HepG2 (cell line): ENCODE data around the gene TRRAP. TPM values are rescaled to one million over a fixed set of nuclear protein-coding genes. Genes with fewer than 3 reads are reported as not detected.

Source experiments
- ATAC-seq: fragments of 200-7000 bp; cut with Tn5 transposase; 3 replicates; pipeline ENCODE4 v1.9.1; 2020; ENCODE audit warnings: mild to moderate bottlenecking, moderate library complexity
- BruUV-seq: library from RNA; stranded (reverse); fragments of 400-500 nt; replicated peaks from 2 replicates; lab custom pipeline; 2021; lab: Mats Ljungman, UMichigan
- CTCF ChIA-PET: fragments of 300-600 bp; formaldehyde crosslinking; extraction: SDS; loops from one replicate; lab custom pipeline; 2021; ENCODE audit warnings: low total read pairs, inconsistent platforms, low intra/inter-chr PET ratio; lab: Yijun Ruan, JAX
- POLR2A ChIA-PET: fragments of 350-600 bp; sonication (Branson Sonifier 250); formaldehyde crosslinking; loops from one replicate; lab custom pipeline; 2020; ENCODE audit warnings: antibody characterized with exemption, inconsistent platforms; lab: Yijun Ruan, JAX
- DNase-seq: peaks from one replicate; pipeline ENCODE4 v3.0.0-alpha.2; 2015; ENCODE audit warnings: low spot score
- FAIRE-seq: peaks from 3 replicates; lab custom pipeline; 2011; peaks lifted over from hg19 to GRCh38; lab: Jason Lieb, UNC
- H2AFZ ChIP-seq: one replicate; pipeline ENCODE4 v1.6.1; 2011; ENCODE audit warnings: low read length, inconsistent platforms
- H3K27ac ChIP-seq: fragments of 300-600 bp; 3 replicates; pipeline ENCODE4 v1.8.0; 2011; ENCODE audit warnings: mixed run types, mild to moderate bottlenecking, mixed read lengths, low read length, inconsistent platforms; ENCODE audit not compliant: insufficient read depth; ENCODE audit errors: extremely low read length
- H3K27me3 ChIP-seq, 2 experiments: fragments of 200-600 bp in 1 of 2; 2 replicates in 1 of 2; 3 replicates in 1 of 2; pipeline versions ENCODE4 v1.6.0 to v1.8.0; 2011; ENCODE audit warnings: low read length in 2 of 2, mild to moderate bottlenecking in 2 of 2, moderate library complexity in 2 of 2, inconsistent platforms in 1 of 2; ENCODE audit not compliant: insufficient read depth in 2 of 2, control insufficient read depth in 1 of 2
- H3K36me3 ChIP-seq, 2 experiments: fragments of 200-600 bp in 1 of 2; replicated peaks in 1 of 2; 2 replicates in 1 of 2; 3 replicates in 1 of 2; pipeline versions ENCODE4 v1.5.1 to v1.8.0; 2011; ENCODE audit warnings: low read length in 2 of 2, inconsistent platforms in 1 of 2; ENCODE audit not compliant: insufficient read depth in 2 of 2, control insufficient read depth in 1 of 2
- H3K4me1 ChIP-seq: 2 replicates; pipeline ENCODE4 v1.5.1; 2012; ENCODE audit warnings: low read length, inconsistent platforms; ENCODE audit not compliant: insufficient read depth
- H3K4me2 ChIP-seq: 2 replicates; pipeline ENCODE4 v1.6.0; 2011; ENCODE audit warnings: low read depth, low read length, inconsistent platforms
- H3K4me3 ChIP-seq, 3 experiments: fragments of 200-600 bp in 1 of 3; sonication (generic), shearing (Covaris generic) in 1 of 3; replicated peaks in 1 of 3; 2 replicates each; pipeline ENCODE4 v1.5.1; 2011 to 2016; ENCODE audit warnings: low read length in 3 of 3, inconsistent platforms in 2 of 3, low read depth in 2 of 3, mild to moderate bottlenecking in 2 of 3, control low read depth in 1 of 3, mixed read lengths in 1 of 3; ENCODE audit not compliant: insufficient read depth in 1 of 3
- H3K79me2 ChIP-seq: one replicate; pipeline ENCODE4 v1.6.1; 2011; ENCODE audit warnings: low read length, inconsistent platforms; ENCODE audit not compliant: insufficient read depth
- H3K9ac ChIP-seq: 2 replicates; pipeline ENCODE4 v1.6.0; 2011; ENCODE audit warnings: mild to moderate bottlenecking, low read depth, low read length, inconsistent platforms; ENCODE audit not compliant: insufficient read depth
- H3K9me3 ChIP-seq: 2 replicates; pipeline ENCODE4 v1.5.1; 2012; ENCODE audit warnings: mild to moderate bottlenecking, low read length
- H4K20me1 ChIP-seq: 2 replicates; pipeline ENCODE4 v1.6.0; 2011; ENCODE audit warnings: inconsistent platforms, mild to moderate bottlenecking, low read length, moderate library complexity; ENCODE audit not compliant: insufficient read depth
- CAMTA2 ChIP-seq: sonication (generic); formaldehyde crosslinking; IDR thresholded peaks from 2 replicates; pipeline ENCODE4 v1.4.0; 2020; ENCODE audit warnings: mild to moderate bottlenecking, missing genetic modification reagents, borderline replicate concordance
- ERF ChIP-seq: IDR thresholded peaks from 2 replicates; pipeline ENCODE4 v1.6.1; 2018; ENCODE audit warnings: missing biosample characterization, missing genetic modification reagents
- KLF15 ChIP-seq: sonication (generic); formaldehyde crosslinking; IDR thresholded peaks from 2 replicates; pipeline ENCODE4 v1.8.1; 2023; ENCODE audit warnings: borderline replicate concordance, mild to moderate bottlenecking, inconsistent platforms, missing genetic modification reagents, mixed read lengths
- MIER2 ChIP-seq: IDR thresholded peaks from 2 replicates; pipeline ENCODE4 v1.6.1; 2016; ENCODE audit warnings: missing biosample characterization, missing genetic modification reagents
- NCOA1 ChIP-seq: sonication (generic); formaldehyde crosslinking; IDR thresholded peaks from 2 replicates; pipeline ENCODE4 v1.9.0; 2021; ENCODE audit warnings: missing genetic modification reagents
- NPAS2 ChIP-seq: sonication (generic); formaldehyde crosslinking; IDR thresholded peaks from 2 replicates; pipeline ENCODE4 v1.8.0; 2022; ENCODE audit warnings: mild to moderate bottlenecking, missing genetic modification reagents, borderline replicate concordance
- POLR2AphosphoS2 ChIP-seq: IDR thresholded peaks from 2 replicates; pipeline ENCODE4 v1.6.1; 2011; ENCODE audit warnings: low read depth, low read length, improper control_type of control experiment
- RARA ChIP-seq: IDR thresholded peaks from 2 replicates; pipeline ENCODE4 v1.6.1; 2016; ENCODE audit warnings: missing genetic modification reagents, missing compliant biosample characterization
- ZC3H4 ChIP-seq: sonication (generic); formaldehyde crosslinking; IDR thresholded peaks from 2 replicates; pipeline ENCODE4 v1.4.0; 2020; ENCODE audit warnings: missing genetic modification reagents, borderline replicate concordance
- ZNF232 ChIP-seq: sonication (generic); formaldehyde crosslinking; IDR thresholded peaks from 2 replicates; pipeline ENCODE4 v1.4.0; 2020; ENCODE audit warnings: missing genetic modification reagents, borderline replicate concordance
- ZNF333 ChIP-seq: sonication (generic); formaldehyde crosslinking; IDR thresholded peaks from 2 replicates; pipeline ENCODE4 v1.4.0; 2020; ENCODE audit warnings: mild to moderate bottlenecking, missing genetic modification reagents, borderline replicate concordance
- ZNF850 ChIP-seq: sonication (generic); formaldehyde crosslinking; conservative IDR thresholded peaks from 2 replicates; pipeline ENCODE4 v1.9.0; 2021; ENCODE audit warnings: mild to moderate bottlenecking, missing genetic modification reagents
- WGBS: methylation state at CpG from one replicate; pipeline ENCODE4 v1.1.6; 2017; ENCODE audit warnings: low lambda C conversion rate; 5-methylcytosine and 5-hydroxymethylcytosine counted together
- in situ Hi-C: cut with HindIII; loops from 2 replicates; pipeline ENCODE4 v1.10.0; 2017; ENCODE audit warnings: low pct_unique_long_range_greater_than_20kb; ENCODE audit not compliant: extremely low pct_ligation_motif_present
- intact Hi-C: fragments of 100-400 bp; cut with micrococcal nuclease; formaldehyde crosslinking; loops from one replicate; pipeline ENCODE4 v1.10.0; 2022; ENCODE audit not compliant: unreplicated experiment
- polyA plus RNA-seq, 8 experiments: library from polyadenylated mRNA; depleted of rRNA in 3 of 8; stranded (reverse) in 7 of 8; unstranded in 1 of 8; fragments of >200 nt; fragmentation: Illumina TruSeq in 4 of 8; extraction: Trizol in 4 of 8; gene quantifications; 2 replicates each; pipeline versions ENCODE4 v1.2.1 to v1.2.3, GENCODE V29; 2011 to 2016; ENCODE audit warnings: low read depth in 4 of 8, missing spikeins in 1 of 8, mixed read lengths in 1 of 8; ENCODE audit not compliant: insufficient read depth in 1 of 8
- total RNA-seq, 5 experiments: library from RNA; depleted of rRNA; stranded (reverse); fragments of >200 nt; fragmentation: Illumina TruSeq; extraction: Trizol; gene quantifications; 2 replicates each; pipeline ENCODE4 v1.2.3, GENCODE V29; 2016; ENCODE audit warnings: low read depth in 1 of 5
- TF ChIP-seq, protein P1 (sequence below): sonication (generic); formaldehyde crosslinking; IDR thresholded peaks from 2 replicates; pipeline ENCODE4 v1.5.1; 2020; ENCODE audit warnings: mild to moderate bottlenecking, missing genetic modification reagents, borderline replicate concordance
- TF ChIP-seq, protein P2 (sequence below): sonication (generic); formaldehyde crosslinking; IDR thresholded peaks from 2 replicates; pipeline ENCODE4 v1.4.0; 2020; ENCODE audit warnings: missing genetic modification reagents, borderline replicate concordance

The TRRAP gene
- total and polyA plus RNA-seq, 2 of the 13 experiments (the other 11 are each of a cell fraction or from before 2014, with no cell fraction given), result 8.6 to 10.5 TPM

DNA sequence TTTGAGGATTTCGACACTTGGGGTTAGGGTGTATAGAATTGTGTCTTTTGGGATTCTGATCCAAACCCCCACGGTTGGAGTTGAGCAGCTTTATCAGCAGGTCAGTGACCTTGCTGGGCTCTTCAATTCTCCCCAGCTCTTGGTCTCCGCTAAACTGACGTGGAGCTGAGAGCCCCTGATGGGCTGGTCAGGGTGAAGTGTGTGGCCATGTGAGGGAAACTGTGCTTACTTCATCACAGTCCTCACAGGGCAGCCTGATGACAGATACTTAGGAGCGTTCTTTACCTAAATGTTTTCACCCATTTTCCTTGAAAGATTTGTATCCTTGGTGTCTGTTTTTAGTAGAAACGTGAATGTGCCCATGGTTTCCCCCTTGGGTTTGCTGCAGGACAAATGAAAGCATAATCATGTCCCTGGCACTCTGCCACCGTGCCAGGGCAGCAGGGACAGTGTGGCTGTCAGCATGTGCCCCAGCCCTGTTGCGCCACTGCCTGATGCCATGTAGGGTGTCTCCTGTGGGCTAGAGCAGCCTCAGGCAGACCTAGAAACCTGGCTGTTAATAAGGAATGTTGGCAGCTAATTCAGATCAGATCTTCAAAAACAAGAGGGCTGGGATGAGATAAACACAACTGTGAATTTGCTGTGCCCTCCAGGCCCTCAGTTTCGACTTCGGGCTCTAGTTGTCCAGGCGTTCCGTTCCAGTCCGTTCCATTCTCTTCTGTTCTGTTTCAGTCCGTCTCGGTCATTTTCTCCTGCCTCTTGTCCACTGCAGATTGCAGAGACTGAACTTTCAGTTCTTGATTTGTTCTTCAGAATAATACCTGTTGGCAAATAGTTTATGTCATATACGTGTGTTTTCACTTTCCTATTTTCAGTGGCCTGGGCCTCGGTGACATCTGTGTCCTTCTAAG is 96.8 kb downstream of the TRRAP start:
- Histone ChIP-seq H3K9me3 (no peaks in the 10 kb centered on the region), H3K79me2 (no peaks in the 10 kb centered on the region), H3K27ac (no peak overlapping the region), H2AFZ (no peak overlapping the region), H3K4me2 (no peak overlapping the region), H3K9ac (no peak overlapping the region), H3K4me1 (no peaks in the 10 kb centered on the region), H3K36me3 (peaks cover 42 to 91% of the 10 kb centered on the region in 2 experiments), H4K20me1 (no peaks in the 10 kb centered on the region), H3K27me3 (no peaks in the 10 kb centered on the region), H3K4me3 (no peak overlapping the region)
- POLR2A ChIA-PET, result no interaction called here
- BruUV-seq, result no TSS peak
- ATAC-seq (no peak), FAIRE-seq (no peak), DNase-seq (no peak)
- CTCF ChIA-PET, result no interaction called here
- in situ Hi-C loops (no loop called here), intact Hi-C loops (no loop called here)
- 98% methylated on average over 17 of the region's 17 CpGs for WGBS
- TF ChIP-seq ZC3H4 (CRISPR knock-in tag), result no peak
- TF ChIP-seq, protein P1, sequence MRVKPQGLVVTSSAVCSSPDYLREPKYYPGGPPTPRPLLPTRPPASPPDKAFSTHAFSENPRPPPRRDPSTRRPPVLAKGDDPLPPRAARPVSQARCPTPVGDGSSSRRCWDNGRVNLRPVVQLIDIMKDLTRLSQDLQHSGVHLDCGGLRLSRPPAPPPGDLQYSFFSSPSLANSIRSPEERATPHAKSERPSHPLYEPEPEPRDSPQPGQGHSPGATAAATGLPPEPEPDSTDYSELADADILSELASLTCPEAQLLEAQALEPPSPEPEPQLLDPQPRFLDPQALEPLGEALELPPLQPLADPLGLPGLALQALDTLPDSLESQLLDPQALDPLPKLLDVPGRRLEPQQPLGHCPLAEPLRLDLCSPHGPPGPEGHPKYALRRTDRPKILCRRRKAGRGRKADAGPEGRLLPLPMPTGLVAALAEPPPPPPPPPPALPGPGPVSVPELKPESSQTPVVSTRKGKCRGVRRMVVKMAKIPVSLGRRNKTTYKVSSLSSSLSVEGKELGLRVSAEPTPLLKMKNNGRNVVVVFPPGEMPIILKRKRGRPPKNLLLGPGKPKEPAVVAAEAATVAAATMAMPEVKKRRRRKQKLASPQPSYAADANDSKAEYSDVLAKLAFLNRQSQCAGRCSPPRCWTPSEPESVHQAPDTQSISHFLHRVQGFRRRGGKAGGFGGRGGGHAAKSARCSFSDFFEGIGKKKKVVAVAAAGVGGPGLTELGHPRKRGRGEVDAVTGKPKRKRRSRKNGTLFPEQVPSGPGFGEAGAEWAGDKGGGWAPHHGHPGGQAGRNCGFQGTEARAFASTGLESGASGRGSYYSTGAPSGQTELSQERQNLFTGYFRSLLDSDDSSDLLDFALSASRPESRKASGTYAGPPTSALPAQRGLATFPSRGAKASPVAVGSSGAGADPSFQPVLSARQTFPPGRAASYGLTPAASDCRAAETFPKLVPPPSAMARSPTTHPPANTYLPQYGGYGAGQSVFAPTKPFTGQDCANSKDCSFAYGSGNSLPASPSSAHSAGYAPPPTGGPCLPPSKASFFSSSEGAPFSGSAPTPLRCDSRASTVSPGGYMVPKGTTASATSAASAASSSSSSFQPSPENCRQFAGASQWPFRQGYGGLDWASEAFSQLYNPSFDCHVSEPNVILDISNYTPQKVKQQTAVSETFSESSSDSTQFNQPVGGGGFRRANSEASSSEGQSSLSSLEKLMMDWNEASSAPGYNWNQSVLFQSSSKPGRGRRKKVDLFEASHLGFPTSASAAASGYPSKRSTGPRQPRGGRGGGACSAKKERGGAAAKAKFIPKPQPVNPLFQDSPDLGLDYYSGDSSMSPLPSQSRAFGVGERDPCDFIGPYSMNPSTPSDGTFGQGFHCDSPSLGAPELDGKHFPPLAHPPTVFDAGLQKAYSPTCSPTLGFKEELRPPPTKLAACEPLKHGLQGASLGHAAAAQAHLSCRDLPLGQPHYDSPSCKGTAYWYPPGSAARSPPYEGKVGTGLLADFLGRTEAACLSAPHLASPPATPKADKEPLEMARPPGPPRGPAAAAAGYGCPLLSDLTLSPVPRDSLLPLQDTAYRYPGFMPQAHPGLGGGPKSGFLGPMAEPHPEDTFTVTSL (CRISPR knock-in tag), result no peak
- TF ChIP-seq ZNF232 (CRISPR knock-in tag), result no peak
- no peak for TF ChIP-seq NPAS2 (CRISPR knock-in tag)
- TF ChIP-seq NCOA1, result no peak
- TF ChIP-seq ERF (CRISPR knock-in tag), result no peak
- no peak for TF ChIP-seq KLF15 (CRISPR knock-in tag)
- no peak for TF ChIP-seq RARA (CRISPR knock-in tag)
- no peak for TF ChIP-seq MIER2
- TF ChIP-seq POLR2AphosphoS2, result no peak
- TF ChIP-seq, protein P2, sequence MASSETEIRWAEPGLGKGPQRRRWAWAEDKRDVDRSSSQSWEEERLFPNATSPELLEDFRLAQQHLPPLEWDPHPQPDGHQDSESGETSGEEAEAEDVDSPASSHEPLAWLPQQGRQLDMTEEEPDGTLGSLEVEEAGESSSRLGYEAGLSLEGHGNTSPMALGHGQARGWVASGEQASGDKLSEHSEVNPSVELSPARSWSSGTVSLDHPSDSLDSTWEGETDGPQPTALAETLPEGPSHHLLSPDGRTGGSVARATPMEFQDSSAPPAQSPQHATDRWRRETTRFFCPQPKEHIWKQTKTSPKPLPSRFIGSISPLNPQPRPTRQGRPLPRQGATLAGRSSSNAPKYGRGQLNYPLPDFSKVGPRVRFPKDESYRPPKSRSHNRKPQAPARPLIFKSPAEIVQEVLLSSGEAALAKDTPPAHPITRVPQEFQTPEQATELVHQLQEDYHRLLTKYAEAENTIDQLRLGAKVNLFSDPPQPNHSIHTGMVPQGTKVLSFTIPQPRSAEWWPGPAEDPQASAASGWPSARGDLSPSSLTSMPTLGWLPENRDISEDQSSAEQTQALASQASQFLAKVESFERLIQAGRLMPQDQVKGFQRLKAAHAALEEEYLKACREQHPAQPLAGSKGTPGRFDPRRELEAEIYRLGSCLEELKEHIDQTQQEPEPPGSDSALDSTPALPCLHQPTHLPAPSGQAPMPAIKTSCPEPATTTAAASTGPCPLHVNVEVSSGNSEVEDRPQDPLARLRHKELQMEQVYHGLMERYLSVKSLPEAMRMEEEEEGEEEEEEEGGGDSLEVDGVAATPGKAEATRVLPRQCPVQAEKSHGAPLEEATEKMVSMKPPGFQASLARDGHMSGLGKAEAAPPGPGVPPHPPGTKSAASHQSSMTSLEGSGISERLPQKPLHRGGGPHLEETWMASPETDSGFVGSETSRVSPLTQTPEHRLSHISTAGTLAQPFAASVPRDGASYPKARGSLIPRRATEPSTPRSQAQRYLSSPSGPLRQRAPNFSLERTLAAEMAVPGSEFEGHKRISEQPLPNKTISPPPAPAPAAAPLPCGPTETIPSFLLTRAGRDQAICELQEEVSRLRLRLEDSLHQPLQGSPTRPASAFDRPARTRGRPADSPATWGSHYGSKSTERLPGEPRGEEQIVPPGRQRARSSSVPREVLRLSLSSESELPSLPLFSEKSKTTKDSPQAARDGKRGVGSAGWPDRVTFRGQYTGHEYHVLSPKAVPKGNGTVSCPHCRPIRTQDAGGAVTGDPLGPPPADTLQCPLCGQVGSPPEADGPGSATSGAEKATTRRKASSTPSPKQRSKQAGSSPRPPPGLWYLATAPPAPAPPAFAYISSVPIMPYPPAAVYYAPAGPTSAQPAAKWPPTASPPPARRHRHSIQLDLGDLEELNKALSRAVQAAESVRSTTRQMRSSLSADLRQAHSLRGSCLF, result no peak
- TF ChIP-seq ZNF333 (CRISPR knock-in tag), result no peak
- TF ChIP-seq CAMTA2 (CRISPR knock-in tag), result no peak
- no peak for TF ChIP-seq ZNF850
